Trophoblast cell (in vitro differentiated cells and primary cell): Measurements from ENCODE around the gene IZUMO4.

Experiments
- DNase-seq, 2 donors: peaks; one replicate each; pipeline ENCODE4 v3.0.0-alpha.2; 2016
- H2AFZ ChIP-seq: 2 replicates; pipeline ENCODE4 v1.6.1; 2013; ENCODE audit warnings: low read length, moderate library complexity, mild to moderate bottlenecking; ENCODE audit not compliant: insufficient read depth, poor library complexity
- H2AK5ac ChIP-seq: 2 replicates; pipeline ENCODE4 v1.6.1; 2013; ENCODE audit warnings: mild to moderate bottlenecking, low read length
- H2BK120ac ChIP-seq: 2 replicates; pipeline ENCODE4 v1.6.1; 2013; ENCODE audit warnings: low read length, mild to moderate bottlenecking, moderate library complexity; ENCODE audit not compliant: insufficient read depth, poor library complexity
- H2BK12ac ChIP-seq: 2 replicates; pipeline ENCODE4 v1.6.1; 2013; ENCODE audit warnings: mild to moderate bottlenecking, low read length, moderate library complexity
- H2BK5ac ChIP-seq: 2 replicates; pipeline ENCODE4 v1.6.1; 2013; ENCODE audit warnings: low read length, low read depth, moderate library complexity, mild to moderate bottlenecking; ENCODE audit not compliant: poor library complexity
- H3K14ac ChIP-seq: 2 replicates; pipeline ENCODE4 v1.6.1; 2013; ENCODE audit warnings: mild to moderate bottlenecking, low read length
- H3K18ac ChIP-seq: 2 replicates; pipeline ENCODE4 v1.6.1; 2013; ENCODE audit warnings: mild to moderate bottlenecking, low read length
- H3K23ac ChIP-seq: 2 replicates; pipeline ENCODE4 v1.6.1; 2013; ENCODE audit warnings: low read length
- H3K27ac ChIP-seq: 2 replicates; pipeline ENCODE4 v1.5.1; 2013; ENCODE audit warnings: low read depth, mild to moderate bottlenecking, inconsistent platforms, low read length, moderate library complexity
- H3K27me3 ChIP-seq: 2 replicates; pipeline ENCODE4 v1.6.1; 2013; ENCODE audit warnings: inconsistent platforms, mild to moderate bottlenecking, low read length, moderate library complexity; ENCODE audit not compliant: insufficient read depth
- H3K36me3 ChIP-seq, 2 experiments: 1 replicate in 1 of 2; 2 replicates in 1 of 2; pipeline ENCODE4 v1.6.1; 2013; ENCODE audit warnings: low read length in 2 of 2, mild to moderate bottlenecking in 2 of 2, moderate library complexity in 1 of 2; ENCODE audit not compliant: insufficient read depth in 2 of 2, control insufficient read depth in 1 of 2
- H3K4ac ChIP-seq: 2 replicates; pipeline ENCODE4 v1.6.1; 2013; ENCODE audit warnings: low read depth, mild to moderate bottlenecking, low read length, moderate library complexity
- H3K4me1 ChIP-seq, 2 experiments: 1 replicate in 1 of 2; 2 replicates in 1 of 2; pipeline ENCODE4 v1.6.1; 2013; ENCODE audit warnings: low read length in 2 of 2, mild to moderate bottlenecking in 2 of 2, moderate library complexity in 1 of 2; ENCODE audit not compliant: insufficient read depth in 2 of 2, control insufficient read depth in 1 of 2
- H3K4me2 ChIP-seq: 2 replicates; pipeline ENCODE4 v1.6.1; 2013; ENCODE audit warnings: inconsistent platforms, mild to moderate bottlenecking, low read length, moderate library complexity
- H3K4me3 ChIP-seq: 2 replicates; pipeline ENCODE4 v1.5.1; 2013; ENCODE audit warnings: mild to moderate bottlenecking, low read depth, low read length, inconsistent platforms
- H3K79me1 ChIP-seq: one replicate; pipeline ENCODE4 v1.6.1; 2013; ENCODE audit warnings: low read length
- H3K79me2 ChIP-seq: 2 replicates; pipeline ENCODE4 v1.6.1; 2013; ENCODE audit warnings: low read length, mild to moderate bottlenecking; ENCODE audit not compliant: control insufficient read depth, insufficient read depth, poor library complexity
- H3K9ac ChIP-seq: 2 replicates; pipeline ENCODE4 v1.6.1; 2013; ENCODE audit warnings: mild to moderate bottlenecking, low read length
- H3K9me3 ChIP-seq: 2 replicates; pipeline ENCODE4 v1.6.1; 2013; ENCODE audit warnings: low read depth, mild to moderate bottlenecking, control low read depth, inconsistent platforms, low read length; ENCODE audit not compliant: insufficient read depth
- H4K12ac ChIP-seq: 2 replicates; pipeline ENCODE4 v1.6.1; 2013; ENCODE audit warnings: low read depth, mild to moderate bottlenecking, low read length, moderate library complexity
- H4K8ac ChIP-seq: 2 replicates; pipeline ENCODE4 v1.6.1; 2013; ENCODE audit warnings: low read depth, mild to moderate bottlenecking, low read length, moderate library complexity
- H4K91ac ChIP-seq: one replicate; pipeline ENCODE4 v1.6.1; 2013; ENCODE audit warnings: low read depth, mild to moderate bottlenecking, low read length, moderate library complexity
- WGBS: extraction: QIAGEN DNeasy Blood & Tissue Kit; methylation state at CpG from one replicate; pipeline ENCODE4 v1.1.7; 2013; ENCODE audit warnings: missing lambda C conversion rate; ENCODE audit not compliant: insufficient read length, insufficient coverage; ENCODE audit errors: extremely low coverage; 5-methylcytosine and 5-hydroxymethylcytosine counted together

Gene IZUMO4

GRCh38 chr19:2079076-2079864 lies 17.4 kb upstream of the IZUMO4 start:
- Histone ChIP-seq H3K4me1 (no peaks in the 10 kb centered on the region), H4K8ac (no peak overlapping the region), H4K12ac (no peak overlapping the region), H3K4me3 (no peak overlapping the region), H3K79me2 (no peaks in the 10 kb centered on the region), H3K18ac (no peak overlapping the region), H3K9ac (no peak overlapping the region), H3K27me3 (no peaks in the 10 kb centered on the region), H3K27ac (no peak overlapping the region), H3K9me3 (peaks cover 2% of the 10 kb centered on the region), H2BK12ac (no peak overlapping the region), H3K4ac (no peak overlapping the region), H3K14ac (no peak overlapping the region), H4K91ac (no peak overlapping the region), H2AFZ (no peak overlapping the region), H2BK120ac (no peak overlapping the region), H2AK5ac (no peak overlapping the region), H3K23ac (no peak overlapping the region), H2BK5ac (no peak overlapping the region), H3K4me2 (no peak overlapping the region), H3K36me3 (peaks cover 67 to 71% of the 10 kb centered on the region in 2 experiments), H3K79me1 (no peaks in the 10 kb centered on the region)
- no peak for DNase-seq
- WGBS, result no CpG with 5 or more reads among the region's 32 CpGs

- Histone ChIP-seq H3K79me1 (no peaks in the 10 kb centered on the region), H4K12ac (no peak overlapping the region), H3K14ac (no peak overlapping the region), H3K4me1 (no peaks in the 10 kb centered on the region), H3K27me3 (no peaks in the 10 kb centered on the region), H2AK5ac (no peak overlapping the region), H3K4me2 (no peak overlapping the region), H3K36me3 (peaks cover 69 to 73% of the 10 kb centered on the region in 2 experiments), H3K4ac (no peak overlapping the region), H3K4me3 (no peak overlapping the region), H3K9ac (no peak overlapping the region), H3K23ac (no peak overlapping the region), H3K27ac (no peak overlapping the region), H4K8ac (no peak overlapping the region), H4K91ac (no peak overlapping the region), H3K9me3 (peaks cover 2% of the 10 kb centered on the region), H3K79me2 (no peaks in the 10 kb centered on the region), H2AFZ (no peak overlapping the region), H2BK5ac (no peak overlapping the region), H3K18ac (no peak overlapping the region), H2BK12ac (no peak overlapping the region), H2BK120ac (no peak overlapping the region)
- WGBS, result no CpG with 5 or more reads among the region's 23 CpGs
- DNase-seq, result no peak
Observed at GRCh38 chr19:2079865-2080301, 16.8 kb upstream of the IZUMO4 start.

- Histone ChIP-seq H3K23ac (no peak overlapping the region), H3K4me1 (no peaks in the 10 kb centered on the region), H2BK12ac (no peak overlapping the region), H2BK120ac (no peak overlapping the region), H3K4ac (no peak overlapping the region), H2BK5ac (no peak overlapping the region), H3K9ac (no peak overlapping the region), H3K79me2 (no peaks in the 10 kb centered on the region), H2AFZ (no peak overlapping the region), H3K36me3 (peaks cover 63 to 70% of the 10 kb centered on the region in 2 experiments), H3K18ac (no peak overlapping the region), H3K14ac (no peak overlapping the region), H3K9me3 (peaks cover 2% of the 10 kb centered on the region), H4K91ac (no peak overlapping the region), H4K12ac (no peak overlapping the region), H3K79me1 (no peaks in the 10 kb centered on the region), H3K4me2 (no peak overlapping the region), H3K27ac (no peak overlapping the region), H3K27me3 (no peaks in the 10 kb centered on the region), H3K4me3 (no peak overlapping the region), H4K8ac (no peak overlapping the region), H2AK5ac (no peak overlapping the region)
- no peak for DNase-seq
- no CpG with 5 or more reads among the region's 23 CpGs for whole genome bisulfite sequencing
Observed at GRCh38 chr19:2080336-2080988, 16.3 kb upstream of the IZUMO4 start.

GRCh38 chr19:2081873-2082810 lies 14.6 kb upstream of the IZUMO4 start:
- H2BK5ac ChIP-seq, result no peak overlapping the region
- H2BK12ac ChIP-seq, result no peak overlapping the region
- H3K4me3 ChIP-seq, result no peak overlapping the region
- no peak overlapping the region for H3K27ac ChIP-seq
- no peak overlapping the region for H3K23ac ChIP-seq
- no peak overlapping the region for H4K12ac ChIP-seq
- no peak overlapping the region for H2BK120ac ChIP-seq
- no peak for DNase-seq
- no peak overlapping the region for H3K9ac ChIP-seq
- H3K4me1 ChIP-seq, result no peaks in the 10 kb centered on the region
- no peak overlapping the region for H3K18ac ChIP-seq
- H3K36me3 ChIP-seq, result peaks cover 50 to 58% of the 10 kb centered on the region in 2 experiments
- H3K4me2 ChIP-seq, result no peak overlapping the region
- H3K4ac ChIP-seq, result no peak overlapping the region
- no CpG with 5 or more reads among the region's 30 CpGs for WGBS
- H4K91ac ChIP-seq, result no peak overlapping the region
- H3K27me3 ChIP-seq, result no peaks in the 10 kb centered on the region
- no peak overlapping the region for H4K8ac ChIP-seq
- H3K14ac ChIP-seq, result no peak overlapping the region
- H2AK5ac ChIP-seq, result no peak overlapping the region
- H3K79me1 ChIP-seq, result no peaks in the 10 kb centered on the region
- H2AFZ ChIP-seq, result no peak overlapping the region
- H3K79me2 ChIP-seq, result no peaks in the 10 kb centered on the region
- no peaks in the 10 kb centered on the region for H3K9me3 ChIP-seq
